ENCODE data around the gene SPRY2.

The SPRY2 gene

DNA sequence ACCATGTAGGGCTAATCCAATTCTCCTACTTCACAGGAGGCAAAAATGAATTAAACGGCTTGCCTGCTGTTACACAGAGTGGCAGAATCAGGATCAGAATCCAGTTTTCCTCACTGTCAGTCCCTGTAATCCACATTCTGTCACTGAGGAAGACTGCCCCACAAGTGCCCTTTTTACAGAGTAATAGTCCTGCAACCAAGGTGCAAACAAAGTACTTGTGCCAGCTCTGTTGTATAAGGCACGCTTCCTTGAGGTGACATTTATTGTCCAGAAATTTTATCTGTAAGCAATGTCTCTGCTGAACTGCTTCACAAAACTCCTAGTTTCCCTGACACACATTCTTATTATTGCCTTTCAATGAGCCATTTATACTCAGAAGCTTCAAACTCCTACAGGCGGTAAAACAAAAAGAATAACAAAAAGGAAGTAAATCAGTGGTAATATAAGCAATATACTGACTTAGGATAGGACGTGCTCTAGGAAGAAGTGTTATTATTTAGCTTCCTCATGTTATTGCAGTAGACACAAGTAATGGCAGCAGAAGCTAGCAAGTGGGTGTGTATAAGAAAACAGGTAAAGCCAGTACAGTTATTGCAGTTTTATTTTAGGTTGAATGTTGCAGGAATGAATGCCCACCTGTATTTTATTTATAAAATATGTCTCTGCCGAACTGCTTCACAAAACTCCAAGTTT is 28.8 kb downstream of the SPRY2 start:
- no peak for DNase-seq

DNA sequence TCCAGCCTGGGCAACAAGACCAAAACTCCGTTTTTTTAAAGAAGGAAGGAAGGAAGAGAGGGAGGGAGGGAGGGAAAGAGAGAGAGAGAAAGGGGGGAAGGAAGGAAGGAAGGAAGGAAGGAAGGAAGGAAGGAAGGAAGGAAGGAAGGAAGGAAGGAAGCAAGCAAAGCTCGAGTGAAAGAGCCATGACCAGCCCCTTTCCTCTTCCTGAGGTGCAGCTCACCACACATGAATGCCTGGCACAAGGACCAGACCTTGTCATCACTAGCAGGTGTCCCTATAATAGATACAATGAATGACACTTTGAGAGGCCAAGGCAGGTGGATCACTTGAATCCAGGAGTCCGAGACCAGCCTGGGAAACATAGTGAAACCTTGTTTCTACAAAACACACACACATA is 31.0 kb downstream of the SPRY2 start:
- no peak for DNase-seq

DNA sequence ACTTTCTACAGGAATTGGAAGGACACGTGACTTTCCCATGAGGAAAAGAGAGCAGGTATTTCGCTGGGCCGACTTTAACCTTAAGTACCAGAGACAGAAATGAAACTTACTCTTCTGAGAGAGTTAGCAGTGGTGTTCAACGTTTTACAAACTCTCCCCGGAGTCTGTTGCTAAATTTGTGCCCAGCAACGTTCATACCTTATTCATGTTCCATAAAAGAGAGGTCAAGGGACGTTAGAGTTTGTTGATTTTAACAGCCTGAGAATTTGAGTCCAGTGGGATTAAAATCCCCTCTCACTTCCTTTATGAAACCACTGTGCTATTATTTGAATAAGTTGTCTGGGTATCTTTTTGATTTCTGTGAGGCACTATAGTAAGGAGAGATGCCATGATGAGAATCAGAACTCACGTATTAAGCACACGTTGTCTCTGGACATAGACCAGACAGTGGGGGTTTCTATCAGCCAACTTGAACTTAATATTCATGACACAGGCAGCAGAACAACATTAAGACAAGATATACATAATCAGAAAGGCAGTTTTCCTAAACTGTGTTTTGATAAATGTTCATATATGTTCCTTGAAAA is 33.4 kb downstream of the SPRY2 start:
- no peak for DNase-seq

DNA sequence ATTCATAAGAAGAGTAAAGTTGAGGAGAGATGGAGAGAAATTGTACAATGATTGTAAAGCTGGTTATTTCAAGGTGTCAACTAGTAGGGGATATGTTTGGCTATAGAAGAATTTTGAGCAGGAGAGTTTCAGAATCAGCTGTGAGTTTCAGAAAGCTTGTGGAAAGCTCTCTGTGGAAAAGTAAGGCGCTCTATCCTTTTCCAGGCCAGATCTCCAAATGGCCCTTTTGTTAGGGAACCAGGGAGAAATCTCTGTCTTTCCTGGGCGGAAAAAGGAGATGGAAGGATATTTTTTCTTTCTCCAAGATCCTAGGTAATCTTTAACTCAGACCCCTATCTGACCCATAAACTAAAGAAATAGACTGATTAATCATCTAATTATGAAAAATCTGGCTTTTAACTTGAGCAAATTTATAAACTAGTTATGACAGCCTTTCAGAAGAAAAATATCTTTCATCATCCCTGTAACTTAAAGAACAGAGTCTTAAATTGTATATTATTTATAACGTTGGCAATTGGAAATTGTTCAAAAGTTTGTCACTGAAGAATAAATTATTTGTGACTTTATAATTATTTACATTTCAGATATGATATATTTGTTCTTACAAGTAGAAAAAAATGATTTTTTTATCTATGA is 34.5 kb downstream of the SPRY2 start:
- DNase-seq = no peak

DNA sequence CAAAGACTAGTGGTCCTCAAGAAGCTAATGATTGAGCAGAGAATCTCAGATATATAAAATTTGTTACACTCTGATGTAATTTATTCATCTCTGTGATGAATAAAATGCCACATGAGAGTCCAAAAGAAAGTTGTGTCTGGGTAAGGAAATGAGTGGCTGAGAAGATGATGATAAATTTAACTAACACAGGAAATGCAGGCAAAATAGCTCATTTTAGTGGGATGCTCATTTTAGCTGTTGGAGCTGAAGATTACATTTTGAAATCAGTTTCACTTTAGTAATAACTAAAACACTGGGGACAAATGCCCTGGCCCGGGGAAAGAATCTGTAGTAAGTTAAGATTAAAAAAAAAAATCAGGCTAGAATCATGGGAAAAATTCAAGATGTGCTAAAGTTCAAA is 35.2 kb downstream of the SPRY2 start:
- DNase-seq = no peak

DNA sequence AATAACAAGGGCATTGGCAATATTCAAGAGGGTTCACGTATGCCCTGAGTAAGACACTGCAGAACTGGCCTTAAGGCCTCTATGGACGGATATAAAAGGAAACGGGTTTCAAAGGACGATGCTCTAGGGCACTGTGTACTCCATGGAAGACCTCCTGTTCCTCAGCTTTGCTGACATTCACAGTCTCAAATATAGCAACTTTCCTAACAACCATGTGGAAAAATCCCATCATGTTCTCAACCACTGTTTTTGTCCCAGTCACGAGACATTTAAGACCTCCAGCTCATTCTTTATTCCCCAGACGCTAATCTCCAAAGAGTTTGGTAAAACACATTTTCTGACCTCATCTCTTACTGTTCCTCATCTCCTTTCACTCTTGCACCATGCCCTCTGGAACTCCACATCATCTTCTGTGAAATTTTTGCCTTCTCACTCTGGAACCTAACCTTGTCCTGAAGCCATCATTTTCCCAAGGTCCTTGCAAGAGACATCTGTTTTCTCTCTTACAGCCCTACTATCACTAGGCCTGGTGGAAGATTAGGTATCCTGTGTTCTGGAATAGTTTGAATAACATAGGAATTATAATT is 37.6 kb downstream of the SPRY2 start:
- no peak for DNase-seq

DNA sequence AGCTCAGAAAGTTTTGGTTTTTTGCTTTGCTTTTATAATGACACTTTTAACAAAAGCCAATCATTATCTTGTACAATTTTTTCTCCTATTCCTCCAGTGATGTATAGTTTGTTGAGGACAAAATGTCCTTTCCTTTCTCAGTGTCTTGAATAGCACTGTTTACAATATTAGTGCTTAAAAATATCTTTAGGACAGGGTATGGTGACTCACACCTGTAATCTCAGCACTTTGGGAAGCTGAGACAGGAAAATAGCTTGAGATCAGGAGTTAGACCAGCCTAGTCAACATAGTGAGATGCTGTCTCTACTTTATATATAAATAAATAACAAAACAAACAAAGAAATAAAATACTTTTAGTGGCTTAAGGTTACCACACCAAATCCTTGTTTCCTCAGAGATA is 41.9 kb downstream of the SPRY2 start:
- no peak for DNase-seq

DNA sequence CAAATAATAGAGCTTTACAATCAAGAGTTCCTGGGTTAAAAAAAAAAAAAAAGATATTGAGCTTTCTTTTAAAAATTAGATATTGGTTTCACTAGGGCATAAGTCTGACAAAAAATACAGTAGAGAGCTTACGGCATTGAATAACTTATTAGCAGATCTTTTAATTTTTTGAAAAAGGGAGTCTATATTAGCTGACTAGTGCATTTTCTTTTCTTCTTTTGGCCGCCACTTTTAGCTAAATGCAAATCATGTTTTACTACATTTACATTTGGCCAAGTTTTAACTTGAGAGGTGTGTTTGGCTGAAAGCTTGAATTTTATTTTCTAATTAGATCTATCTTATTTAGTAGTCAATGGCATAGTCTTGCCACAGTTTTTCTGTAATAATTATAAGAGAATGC is 43.4 kb downstream of the SPRY2 start:
- DNase-seq = no peak

DNA sequence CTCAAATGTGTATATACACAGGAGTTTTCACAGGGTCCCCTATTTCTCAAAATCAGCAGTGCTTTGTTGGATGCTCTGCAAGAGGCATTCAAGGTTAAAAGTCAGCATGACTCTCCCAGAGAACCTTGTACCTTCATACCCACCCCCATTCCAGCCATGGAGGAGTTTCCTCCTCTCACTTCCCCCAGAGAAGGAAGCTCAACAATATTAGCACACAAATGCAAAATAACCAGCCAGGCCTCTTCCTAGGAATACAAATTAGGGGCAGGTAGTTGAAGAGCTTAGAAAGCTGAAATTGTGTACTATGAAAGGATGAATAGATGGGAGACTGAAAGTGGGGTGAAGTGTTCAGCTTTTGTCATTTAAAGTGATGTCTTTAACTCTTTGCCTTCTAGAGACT is 43.8 kb downstream of the SPRY2 start:
- no peak for DNase-seq

DNA sequence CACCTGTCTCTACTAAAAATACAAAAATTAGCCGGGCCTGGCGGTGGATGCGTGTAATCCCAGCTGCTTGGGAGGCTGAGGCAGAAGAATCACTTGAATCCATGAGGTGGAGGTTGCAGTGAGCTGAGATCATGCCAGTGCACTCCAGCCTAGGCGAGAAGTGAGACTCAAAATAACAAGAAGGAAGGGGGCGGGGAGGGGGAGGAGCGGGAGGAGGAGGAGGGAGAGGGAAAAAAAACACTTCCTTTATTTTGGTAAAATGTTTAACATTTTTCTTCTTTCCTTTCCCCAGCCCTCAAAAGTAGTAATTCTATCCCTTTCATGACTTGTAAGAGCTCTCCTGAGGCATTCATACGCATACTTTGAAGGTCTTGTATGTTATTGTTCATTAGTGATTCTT is 44.3 kb downstream of the SPRY2 start:
- DNase-seq = no peak

DNA sequence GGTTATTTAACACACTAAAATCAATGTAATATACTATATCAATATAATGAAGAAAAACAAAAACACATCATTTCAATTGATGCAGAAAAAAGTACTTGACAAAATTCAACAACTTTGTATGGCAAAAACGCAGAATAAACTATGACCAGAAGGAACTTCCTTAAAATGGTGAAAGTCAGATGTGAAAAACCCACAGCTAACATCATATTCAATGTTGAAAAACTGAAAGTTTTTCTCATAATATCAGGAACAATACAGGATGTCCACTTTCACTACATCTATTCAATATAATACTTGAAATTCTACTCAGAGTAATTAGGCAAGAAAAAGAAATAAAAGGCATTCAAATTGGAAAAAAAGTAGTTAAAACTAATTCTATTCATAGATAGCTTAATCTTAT is 50.3 kb downstream of the SPRY2 start:
- DNase-seq = no peak

Measured in NCI-H187 treated with DMSO at 0.1 percent for 48 hours (cell line).